Measurements from ENCODE around the gene ASZ1. TPM values are rescaled to one million over a fixed set of nuclear protein-coding genes. Genes with fewer than 3 reads are reported as not detected.
"Not testable (repeated sequence)": the region's sequence is repeated elsewhere in the genome, so short reads cannot be mapped to it uniquely, and the experiment has no call there.

ASZ1 gene
- total RNA-seq, 1 experiment from 2014 or later = not detected

DNA sequence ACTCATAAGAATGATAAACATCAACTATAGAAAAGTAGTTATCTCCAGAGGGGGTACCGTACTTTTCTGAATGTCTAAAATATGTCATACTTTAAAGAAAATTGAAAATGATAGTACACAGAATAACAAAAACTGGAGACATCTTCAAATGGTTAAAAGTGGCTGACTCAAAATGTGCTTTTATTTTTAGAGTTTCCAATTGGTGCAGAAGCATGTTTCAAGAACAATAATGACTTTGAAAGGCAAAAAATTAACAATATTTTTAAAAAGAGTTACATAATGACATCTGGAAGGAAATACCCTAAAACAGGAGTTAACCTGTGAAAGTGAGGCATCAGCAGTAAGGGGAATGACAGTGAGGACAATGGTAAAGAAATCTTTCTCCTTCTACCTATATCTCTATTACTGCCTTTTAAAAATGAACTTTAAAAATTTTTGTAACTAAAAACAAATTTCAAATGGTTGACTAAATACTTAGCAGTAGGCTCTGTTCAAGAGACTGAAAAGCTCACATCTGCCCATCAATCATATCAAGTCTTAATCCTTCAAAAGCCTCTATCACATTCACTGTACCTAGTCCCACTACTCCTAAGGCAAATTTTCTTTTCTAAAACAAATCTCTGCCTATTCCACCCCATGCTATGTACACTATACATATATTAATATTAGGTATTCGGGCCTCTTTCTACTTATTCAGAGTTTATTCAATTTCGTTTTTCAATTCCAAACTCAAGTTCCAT is 3.0 kb downstream of the ASZ1 start:
- Histone ChIP-seq H4K91ac (ENCODE audit: insufficient read length, low read depth, low read length) (no peak overlapping the region), H2AFZ (ENCODE audit: low read length) (no peak overlapping the region), H3K27ac (ENCODE audit: insufficient read length, low read depth, low read length) (no peak overlapping the region), H3K56ac (ENCODE audit: insufficient read length, low read depth, low read length) (no peak overlapping the region), H2AK5ac (ENCODE audit: insufficient read length, low read length) (no peak overlapping the region), H3K79me2 (ENCODE audit: insufficient read depth, low read length) (no peaks in the 10 kb centered on the region), H4K5ac (ENCODE audit: insufficient read length, low read depth, low read length) (no peak overlapping the region), H3K4ac (ENCODE audit: low read depth, low read length) (no peak overlapping the region), H3K23me2 (ENCODE audit: insufficient read length, low read depth, low read length, poor library complexity, severe bottlenecking) (no peaks in the 10 kb centered on the region), H3K4me1 (ENCODE audit: insufficient read depth, low read length) (no peaks in the 10 kb centered on the region), H3K18ac (ENCODE audit: insufficient read length, low read depth, low read length) (no peak overlapping the region), H4K20me1 (ENCODE audit: control insufficient read depth, insufficient read depth, insufficient read length) (no peaks in the 10 kb centered on the region), H2BK12ac (ENCODE audit: insufficient read length, low read depth, low read length) (no peak overlapping the region), H2BK120ac (ENCODE audit: low read depth, low read length, poor library complexity, severe bottlenecking) (no peak overlapping the region), H3K9me3 (ENCODE audit: control insufficient read depth, low read depth, low read length) (no peaks in the 10 kb centered on the region), H2BK5ac (ENCODE audit: insufficient read length, low read length) (no peak overlapping the region), H3K23ac (ENCODE audit: insufficient read length, low read depth, low read length) (no peak overlapping the region), H2BK20ac (ENCODE audit: low read depth, low read length, poor library complexity, severe bottlenecking) (no peak overlapping the region), H4K8ac (replicated peaks; ENCODE audit: insufficient read length, low read depth, low read length) (no peak overlapping the region), H3T11ph (ENCODE audit: low read length) (no peak overlapping the region), H3K79me1 (ENCODE audit: insufficient read depth, low read depth, low read length, poor library complexity, severe bottlenecking) (no peaks in the 10 kb centered on the region), H3K4me2 (ENCODE audit: insufficient read depth, insufficient read length, low read length) (no peak overlapping the region), H3K27me3 (ENCODE audit: insufficient read depth, low read length) (no peaks in the 10 kb centered on the region), H3K14ac (ENCODE audit: insufficient read depth, low read length) (no peak overlapping the region), H3K9ac (ENCODE audit: extremely low read depth, insufficient read length, low read length) (no peak overlapping the region), H2BK15ac (ENCODE audit: low read depth, low read length) (no peak overlapping the region)
- DNase-seq = no peak
- TF ChIP-seq, protein P1, sequence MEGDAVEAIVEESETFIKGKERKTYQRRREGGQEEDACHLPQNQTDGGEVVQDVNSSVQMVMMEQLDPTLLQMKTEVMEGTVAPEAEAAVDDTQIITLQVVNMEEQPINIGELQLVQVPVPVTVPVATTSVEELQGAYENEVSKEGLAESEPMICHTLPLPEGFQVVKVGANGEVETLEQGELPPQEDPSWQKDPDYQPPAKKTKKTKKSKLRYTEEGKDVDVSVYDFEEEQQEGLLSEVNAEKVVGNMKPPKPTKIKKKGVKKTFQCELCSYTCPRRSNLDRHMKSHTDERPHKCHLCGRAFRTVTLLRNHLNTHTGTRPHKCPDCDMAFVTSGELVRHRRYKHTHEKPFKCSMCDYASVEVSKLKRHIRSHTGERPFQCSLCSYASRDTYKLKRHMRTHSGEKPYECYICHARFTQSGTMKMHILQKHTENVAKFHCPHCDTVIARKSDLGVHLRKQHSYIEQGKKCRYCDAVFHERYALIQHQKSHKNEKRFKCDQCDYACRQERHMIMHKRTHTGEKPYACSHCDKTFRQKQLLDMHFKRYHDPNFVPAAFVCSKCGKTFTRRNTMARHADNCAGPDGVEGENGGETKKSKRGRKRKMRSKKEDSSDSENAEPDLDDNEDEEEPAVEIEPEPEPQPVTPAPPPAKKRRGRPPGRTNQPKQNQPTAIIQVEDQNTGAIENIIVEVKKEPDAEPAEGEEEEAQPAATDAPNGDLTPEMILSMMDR (conservative IDR thresholded peaks at IDR 0.05) = no peak
- H3K4me1 Mint-ChIP-seq = no peaks in the 10 kb centered on the region
- no CpG with 5 or more reads among the region's 3 CpGs for WGBS (ENCODE audit: extremely low coverage, insufficient read length, low lambda C conversion rate)
- H3K27me3 Mint-ChIP-seq (ENCODE audit: low read depth) = no peaks in the 10 kb centered on the region
- H3K36me3 Mint-ChIP-seq (ENCODE audit: insufficient read depth in 1 of 3, low read depth in 3 of 3) = no peaks in the 10 kb centered on the region
- no peak overlapping the region for H3K4me3 Mint-ChIP-seq
- H3K9me3 Mint-ChIP-seq = no peaks in the 10 kb centered on the region
- H3K27ac Mint-ChIP-seq = no peak overlapping the region

DNA sequence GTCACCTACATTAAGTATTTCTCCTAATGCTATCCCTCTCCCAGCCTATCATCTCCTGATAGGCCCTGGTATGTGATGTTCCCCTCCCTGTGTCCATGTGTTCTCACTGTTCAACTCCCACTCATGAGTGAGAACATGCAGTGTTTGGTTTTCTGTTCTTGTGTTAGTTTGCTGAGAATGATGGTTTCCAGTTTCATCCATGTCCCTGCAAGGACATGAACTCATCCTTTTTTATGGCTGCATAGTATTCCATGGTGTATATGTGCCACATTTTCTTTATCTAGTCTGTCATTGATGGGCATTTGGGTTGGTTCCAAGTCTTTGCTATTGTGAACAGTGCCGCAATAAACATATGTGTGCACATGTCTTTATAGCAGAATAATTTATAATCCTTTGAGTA is 12.7 kb downstream of the ASZ1 start:
- H3K27ac ChIP-seq (ENCODE audit: insufficient read length, low read depth, low read length); H2AK5ac ChIP-seq (ENCODE audit: insufficient read length, low read length); H2BK120ac ChIP-seq (ENCODE audit: low read depth, low read length, poor library complexity, severe bottlenecking); H3K4me2 ChIP-seq (ENCODE audit: insufficient read depth, insufficient read length, low read length); H3K9me3 ChIP-seq (ENCODE audit: control insufficient read depth, low read depth, low read length); H4K8ac ChIP-seq (replicated peaks; ENCODE audit: insufficient read length, low read depth, low read length); H3K9me3 Mint-ChIP-seq; H3K4ac ChIP-seq (ENCODE audit: low read depth, low read length); H3K23ac ChIP-seq (ENCODE audit: insufficient read length, low read depth, low read length); H4K20me1 ChIP-seq (ENCODE audit: control insufficient read depth, insufficient read depth, insufficient read length); H2BK20ac ChIP-seq (ENCODE audit: low read depth, low read length, poor library complexity, severe bottlenecking); DNase-seq; H2BK5ac ChIP-seq (ENCODE audit: insufficient read length, low read length); H4K5ac ChIP-seq (ENCODE audit: insufficient read length, low read depth, low read length); H3K27me3 ChIP-seq (ENCODE audit: insufficient read depth, low read length); H3K23me2 ChIP-seq (ENCODE audit: insufficient read length, low read depth, low read length, poor library complexity, severe bottlenecking); H3K27me3 Mint-ChIP-seq (ENCODE audit: low read depth); H3K14ac ChIP-seq (ENCODE audit: insufficient read depth, low read length); H3K27ac Mint-ChIP-seq; H3K4me1 ChIP-seq (ENCODE audit: insufficient read depth, low read length); H3K36me3 Mint-ChIP-seq (ENCODE audit: insufficient read depth in 1 of 3, low read depth in 3 of 3); H3T11ph ChIP-seq (ENCODE audit: low read length); H3K4me1 Mint-ChIP-seq; H3K18ac ChIP-seq (ENCODE audit: insufficient read length, low read depth, low read length); H2BK12ac ChIP-seq (ENCODE audit: insufficient read length, low read depth, low read length); H3K9ac ChIP-seq (ENCODE audit: extremely low read depth, insufficient read length, low read length); H2BK15ac ChIP-seq (ENCODE audit: low read depth, low read length); H3K79me2 ChIP-seq (ENCODE audit: insufficient read depth, low read length); H3K79me1 ChIP-seq (ENCODE audit: insufficient read depth, low read depth, low read length, poor library complexity, severe bottlenecking); H4K91ac ChIP-seq (ENCODE audit: insufficient read length, low read depth, low read length); H3K4me3 Mint-ChIP-seq; H2AFZ ChIP-seq (ENCODE audit: low read length); H3K56ac ChIP-seq (ENCODE audit: insufficient read length, low read depth, low read length): not testable (repeated sequence)
- WGBS (ENCODE audit: extremely low coverage, insufficient read length, low lambda C conversion rate) = no CpG with 5 or more reads among the region's 1 CpG
